ENCODE results near the gene SSH2.

SSH2 gene

GRCh38 chr17:29918922-29919856 lies 10.8 kb downstream of the SSH2 start:
- no peak overlapping the region for H3K18ac ChIP-seq (ENCODE audit: low read length)
- no peak overlapping the region for H3K14ac ChIP-seq (ENCODE audit: low read length)
- no peak overlapping the region for H3K9ac ChIP-seq (ENCODE audit: low read depth, low read length, poor library complexity)
- H2AFZ ChIP-seq (ENCODE audit: low read length) = no peak overlapping the region
- H4K91ac ChIP-seq (ENCODE audit: low read depth, low read length, poor library complexity) = no peak overlapping the region
- no peak overlapping the region for H3K27ac ChIP-seq (replicated peaks; ENCODE audit: low read length)
- peaks cover 0 to 1% of the 10 kb centered on the region in 2 donors for H3K36me3 ChIP-seq (replicated peaks in 1 of 2; ENCODE audit: control insufficient read depth in 2 of 2, insufficient read depth in 2 of 2, low read length in 2 of 2)
- H3K23ac ChIP-seq (ENCODE audit: low read depth, low read length, poor library complexity) = no peak overlapping the region
- H3K4ac ChIP-seq (ENCODE audit: low read length) = no peak overlapping the region
- no peak overlapping the region for H2BK120ac ChIP-seq (ENCODE audit: low read depth, low read length)
- H3K4me3 ChIP-seq (ENCODE audit: low read length in 2 of 2) = no peak overlapping the region
- no peak overlapping the region for H4K8ac ChIP-seq (ENCODE audit: low read depth, low read length)
- peaks cover 1% of the 10 kb centered on the region for H3K79me1 ChIP-seq (ENCODE audit: low read depth, low read length)
- H3K4me2 ChIP-seq (ENCODE audit: insufficient read depth, low read length, poor library complexity, severe bottlenecking) = no peak overlapping the region
- DNase-seq (ENCODE audit: low spot score) = no peak
- no CpG with 5 or more reads among the region's 3 CpGs for WGBS, 2 donors (ENCODE audit: extremely low coverage in 2 of 2, insufficient read length in 2 of 2, insufficient replicate concordance in 1 of 2)
- H3K27me3 ChIP-seq (ENCODE audit: control insufficient read depth in 3 of 3, insufficient read depth in 3 of 3, low read depth in 1 of 3, low read length in 3 of 3) = no peaks in the 10 kb centered on the region
- peaks cover 0 to 2% of the 10 kb centered on the region in 2 donors for H3K9me3 ChIP-seq (replicated peaks in 1 of 2; ENCODE audit: control insufficient read depth in 2 of 2, insufficient read depth in 1 of 2, low read depth in 1 of 2, low read length in 2 of 2)
- no peak overlapping the region for H2BK12ac ChIP-seq (ENCODE audit: low read length)
- H2BK5ac ChIP-seq (ENCODE audit: low read length) = no peak overlapping the region
- H2AK5ac ChIP-seq (ENCODE audit: low read depth, low read length) = no peak overlapping the region
- peaks cover 0 to 2% of the 10 kb centered on the region in 2 donors for H3K4me1 ChIP-seq (ENCODE audit: control insufficient read depth in 2 of 2, insufficient read depth in 1 of 2, low read depth in 1 of 2, low read length in 2 of 2)
- no peak overlapping the region for H2BK15ac ChIP-seq (ENCODE audit: low read length)

- Histone ChIP-seq H3K27me3 (ENCODE audit: control insufficient read depth in 3 of 3, insufficient read depth in 3 of 3, low read depth in 1 of 3, low read length in 3 of 3) (no peaks in the 10 kb centered on the region), H4K8ac (ENCODE audit: low read depth, low read length) (no peak overlapping the region), H3K23ac (ENCODE audit: low read depth, low read length, poor library complexity) (no peak overlapping the region), H3K4me2 (ENCODE audit: insufficient read depth, low read length, poor library complexity, severe bottlenecking) (no peak overlapping the region), H3K79me1 (ENCODE audit: low read depth, low read length) (no peaks in the 10 kb centered on the region), H3K27ac (replicated peaks; ENCODE audit: low read length) (no peak overlapping the region), H3K36me3 (replicated peaks in 1 of 2; ENCODE audit: control insufficient read depth in 2 of 2, insufficient read depth in 2 of 2, low read length in 2 of 2) (peaks cover 0 to 1% of the 10 kb centered on the region in 2 donors), H3K4me3 (ENCODE audit: low read length in 2 of 2) (no peak overlapping the region), H4K91ac (ENCODE audit: low read depth, low read length, poor library complexity) (no peak overlapping the region), H2AK5ac (ENCODE audit: low read depth, low read length) (no peak overlapping the region), H2BK12ac (ENCODE audit: low read length) (no peak overlapping the region), H2AFZ (ENCODE audit: low read length) (no peak overlapping the region), H2BK15ac (ENCODE audit: low read length) (no peak overlapping the region), H3K18ac (ENCODE audit: low read length) (no peak overlapping the region), H3K9ac (ENCODE audit: low read depth, low read length, poor library complexity) (no peak overlapping the region), H3K4ac (ENCODE audit: low read length) (no peak overlapping the region), H3K4me1 (ENCODE audit: control insufficient read depth in 2 of 2, insufficient read depth in 1 of 2, low read depth in 1 of 2, low read length in 2 of 2) (peaks cover 0 to 2% of the 10 kb centered on the region in 2 donors), H2BK5ac (ENCODE audit: low read length) (no peak overlapping the region), H2BK120ac (ENCODE audit: low read depth, low read length) (no peak overlapping the region), H3K9me3 (replicated peaks in 1 of 2; ENCODE audit: control insufficient read depth in 2 of 2, insufficient read depth in 1 of 2, low read depth in 1 of 2, low read length in 2 of 2) (peaks cover 0 to 2% of the 10 kb centered on the region in 2 donors), H3K14ac (ENCODE audit: low read length) (no peak overlapping the region)
- no peak for DNase-seq (ENCODE audit: low spot score)
- no CpG with 5 or more reads among the region's 1 CpG for WGBS, 2 donors (ENCODE audit: extremely low coverage in 2 of 2, insufficient read length in 2 of 2, insufficient replicate concordance in 1 of 2)
Observed at GRCh38 chr17:29918016-29918415, 12.0 kb downstream of the SSH2 start.

GRCh38 chr17:29914819-29915537 lies 15.1 kb downstream of the SSH2 start:
- no peak overlapping the region for H3K4me2 ChIP-seq (ENCODE audit: insufficient read depth, low read length, poor library complexity, severe bottlenecking)
- no peaks in the 10 kb centered on the region for H3K27me3 ChIP-seq (ENCODE audit: control insufficient read depth in 3 of 3, insufficient read depth in 3 of 3, low read depth in 1 of 3, low read length in 3 of 3)
- no peak overlapping the region for H3K9ac ChIP-seq (ENCODE audit: low read depth, low read length, poor library complexity)
- no peak overlapping the region for H2BK120ac ChIP-seq (ENCODE audit: low read depth, low read length)
- H3K27ac ChIP-seq (replicated peaks; ENCODE audit: low read length) = no peak overlapping the region
- no peak overlapping the region for H3K4ac ChIP-seq (ENCODE audit: low read length)
- no peaks in the 10 kb centered on the region for H3K36me3 ChIP-seq (replicated peaks in 1 of 2; ENCODE audit: control insufficient read depth in 2 of 2, insufficient read depth in 2 of 2, low read length in 2 of 2)
- H2BK15ac ChIP-seq (ENCODE audit: low read length) = no peak overlapping the region
- H4K91ac ChIP-seq (ENCODE audit: low read depth, low read length, poor library complexity) = no peak overlapping the region
- H2BK5ac ChIP-seq (ENCODE audit: low read length) = no peak overlapping the region
- no peak overlapping the region for H3K18ac ChIP-seq (ENCODE audit: low read length)
- no peak overlapping the region for H3K14ac ChIP-seq (ENCODE audit: low read length)
- H4K8ac ChIP-seq (ENCODE audit: low read depth, low read length) = no peak overlapping the region
- no peak overlapping the region for H3K4me3 ChIP-seq (ENCODE audit: low read length in 2 of 2)
- no peaks in the 10 kb centered on the region for H3K9me3 ChIP-seq (replicated peaks in 1 of 2; ENCODE audit: control insufficient read depth in 2 of 2, insufficient read depth in 1 of 2, low read depth in 1 of 2, low read length in 2 of 2)
- H3K4me1 ChIP-seq (ENCODE audit: control insufficient read depth in 2 of 2, insufficient read depth in 1 of 2, low read depth in 1 of 2, low read length in 2 of 2) = peaks cover 0 to 2% of the 10 kb centered on the region in 2 donors
- H2BK12ac ChIP-seq (ENCODE audit: low read length) = no peak overlapping the region
- H2AK5ac ChIP-seq (ENCODE audit: low read depth, low read length) = no peak overlapping the region
- no peak for DNase-seq (ENCODE audit: low spot score)
- H3K23ac ChIP-seq (ENCODE audit: low read depth, low read length, poor library complexity) = no peak overlapping the region
- no peak overlapping the region for H2AFZ ChIP-seq (ENCODE audit: low read length)
- H3K79me1 ChIP-seq (ENCODE audit: low read depth, low read length) = no peaks in the 10 kb centered on the region
- no CpG with 5 or more reads among the region's 2 CpGs for WGBS, 2 donors (ENCODE audit: extremely low coverage in 2 of 2, insufficient read length in 2 of 2, insufficient replicate concordance in 1 of 2)

- Histone ChIP-seq H2AFZ (ENCODE audit: low read length) (no peak overlapping the region), H2BK120ac (ENCODE audit: low read depth, low read length) (no peak overlapping the region), H3K9me3 (replicated peaks in 1 of 2; ENCODE audit: control insufficient read depth in 2 of 2, insufficient read depth in 1 of 2, low read depth in 1 of 2, low read length in 2 of 2) (no peaks in the 10 kb centered on the region), H3K4me3 (ENCODE audit: low read length in 2 of 2) (no peak overlapping the region), H3K27me3 (ENCODE audit: control insufficient read depth in 3 of 3, insufficient read depth in 3 of 3, low read depth in 1 of 3, low read length in 3 of 3) (no peaks in the 10 kb centered on the region), H3K27ac (replicated peaks; ENCODE audit: low read length) (no peak overlapping the region), H2AK5ac (ENCODE audit: low read depth, low read length) (no peak overlapping the region), H3K14ac (ENCODE audit: low read length) (no peak overlapping the region), H3K4me1 (ENCODE audit: control insufficient read depth in 2 of 2, insufficient read depth in 1 of 2, low read depth in 1 of 2, low read length in 2 of 2) (peaks cover 0 to 2% of the 10 kb centered on the region in 2 donors), H2BK5ac (ENCODE audit: low read length) (no peak overlapping the region), H4K91ac (ENCODE audit: low read depth, low read length, poor library complexity) (no peak overlapping the region), H2BK12ac (ENCODE audit: low read length) (no peak overlapping the region), H3K4me2 (ENCODE audit: insufficient read depth, low read length, poor library complexity, severe bottlenecking) (no peak overlapping the region), H3K79me1 (ENCODE audit: low read depth, low read length) (no peaks in the 10 kb centered on the region), H4K8ac (ENCODE audit: low read depth, low read length) (no peak overlapping the region), H3K9ac (ENCODE audit: low read depth, low read length, poor library complexity) (no peak overlapping the region), H3K4ac (ENCODE audit: low read length) (no peak overlapping the region), H3K18ac (ENCODE audit: low read length) (no peak overlapping the region), H3K36me3 (replicated peaks in 1 of 2; ENCODE audit: control insufficient read depth in 2 of 2, insufficient read depth in 2 of 2, low read length in 2 of 2) (no peaks in the 10 kb centered on the region), H2BK15ac (ENCODE audit: low read length) (no peak overlapping the region), H3K23ac (ENCODE audit: low read depth, low read length, poor library complexity) (no peak overlapping the region)
- DNase-seq (ENCODE audit: low spot score) = no peak
Observed at GRCh38 chr17:29911641-29912177, 18.3 kb downstream of the SSH2 start.
